Gastroesophageal sphincter (tissue), 4 donors: Measurements from ENCODE around the gene FAM47E. TPM values are rescaled to one million over a fixed set of nuclear protein-coding genes. Genes with fewer than 3 reads are reported as not detected.

ENCODE experiments used
- ATAC-seq: fragments of 150-250 bp; one replicate; pipeline ENCODE4 v1.9.1; 2016; ENCODE audit warnings: mild to moderate bottlenecking, moderate library complexity
- H3K27ac ChIP-seq, 4 donors: fragments of 200-600 bp; sonication (generic) in 3 of 4; 1 replicate in 3 of 4; 2 replicates in 1 of 4; pipeline ENCODE4 v1.5.1; 2016 to 2019
- H3K27me3 ChIP-seq: fragments of 200-600 bp; sonication (generic); one replicate; pipeline ENCODE4 v1.5.1; 2019
- H3K36me3 ChIP-seq, 2 donors: fragments of 200-600 bp; sonication (generic); one replicate each; pipeline ENCODE4 v1.5.1; 2019; ENCODE audit warnings: control low read depth in 1 of 2
- H3K4me1 ChIP-seq, 3 donors: fragments of 200-600 bp; sonication (generic); 1 replicate in 2 of 3; 2 replicates in 1 of 3; pipeline ENCODE4 v1.5.1; 2016 to 2019; ENCODE audit warnings: control low read depth in 2 of 3
- H3K4me3 ChIP-seq, 2 donors: fragments of 200-600 bp; sonication (generic); one replicate each; pipeline ENCODE4 v1.5.1; 2019; ENCODE audit warnings: mild to moderate bottlenecking in 1 of 2, moderate library complexity in 1 of 2
- H3K9me3 ChIP-seq, 3 donors: fragments of 200-600 bp; sonication (generic); one replicate each; pipeline ENCODE4 v1.5.1; 2017 to 2019; ENCODE audit warnings: control low read depth in 2 of 3
- CTCF ChIP-seq, 4 experiments: fragments of 200-600 bp in 2 of 4; fragments of 450-650 bp in 2 of 4; sonication (generic) in 1 of 4; IDR thresholded peaks; one replicate each; pipeline ENCODE4 v1.5.1; 2017 to 2019; ENCODE audit warnings: antibody characterized with exemption in 4 of 4, mild to moderate bottlenecking in 2 of 4, moderate library complexity in 2 of 4
- EP300 ChIP-seq: sonication (generic); formaldehyde crosslinking; IDR thresholded peaks from one replicate; pipeline ENCODE4 v1.6.1; 2017; ENCODE audit warnings: antibody characterized with exemption, mild to moderate bottlenecking
- POLR2A ChIP-seq, 2 donors: fragments of 450-650 bp; IDR thresholded peaks; one replicate each; pipeline ENCODE4 v1.6.1; 2017; ENCODE audit warnings: antibody characterized with exemption in 2 of 2, mild to moderate bottlenecking in 2 of 2, moderate library complexity in 1 of 2
- POLR2AphosphoS5 ChIP-seq: sonication (generic); formaldehyde crosslinking; IDR thresholded peaks from one replicate; pipeline ENCODE4 v1.6.1; 2017; ENCODE audit warnings: antibody characterized with exemption
- WGBS, 2 donors: methylation state at CpG; one replicate each; pipeline ENCODE4 v1.1.5; 2018; ENCODE audit warnings: low coverage in 1 of 2; 5-methylcytosine and 5-hydroxymethylcytosine counted together
- total RNA-seq, 4 donors: library from RNA; depleted of rRNA; stranded (reverse); fragments of >200 nt; gene quantifications; one replicate each; pipeline ENCODE4 v1.1.0, GENCODE V29; 2016

Gene FAM47E
- total RNA-seq, 4 donors from 2014 or later, result 1.1 to 6.2 (median 4.0) TPM

GRCh38 chr4:76296286-76296820 lies 44.8 kb downstream of the FAM47E start:
- Histone ChIP-seq H3K9me3 (peaks cover 0 to 20% (median 0%) of the 10 kb centered on the region in 3 donors), H3K27ac (no peak overlapping the region), H3K36me3 (no peaks in the 10 kb centered on the region), H3K4me3 (no peak overlapping the region), H3K27me3 (no peaks in the 10 kb centered on the region), H3K4me1 (no peaks in the 10 kb centered on the region)
- no peak for TF ChIP-seq POLR2AphosphoS5
- no peak for TF ChIP-seq EP300
- no peak for ATAC-seq
- WGBS, 2 donors, result 85 to 93% methylated on average over 3 of the region's 3 CpGs

- H3K4me3 ChIP-seq, result no peak overlapping the region
- H3K27ac ChIP-seq, result no peak overlapping the region
- TF ChIP-seq EP300 (no peak), POLR2AphosphoS5 (no peak), CTCF (IDR thresholded peaks at IDR 0.05) (no peak), POLR2A (IDR thresholded peaks at IDR 0.05) (no peak)
- no peaks in the 10 kb centered on the region for H3K27me3 ChIP-seq
- no peaks in the 10 kb centered on the region for H3K4me1 ChIP-seq
- H3K9me3 ChIP-seq, result peaks cover 0 to 20% (median 0%) of the 10 kb centered on the region in 3 donors
- no peaks in the 10 kb centered on the region for H3K36me3 ChIP-seq
- ATAC-seq, result no peak
Measured at GRCh38 chr4:76298227-76298626, 46.7 kb downstream of the FAM47E start.

- ATAC-seq, result no peak
- Histone ChIP-seq H3K27me3 (no peaks in the 10 kb centered on the region), H3K4me3 (no peak overlapping the region), H3K9me3 (peaks cover 0 to 20% (median 0%) of the 10 kb centered on the region in 3 donors), H3K27ac (no peak overlapping the region), H3K36me3 (no peaks in the 10 kb centered on the region), H3K4me1 (peaks cover 0 to 9% (median 0%) of the 10 kb centered on the region in 3 donors)
- 51 to 71% methylated on average over 4 of the region's 4 CpGs for WGBS, 2 donors
- TF ChIP-seq POLR2A (IDR thresholded peaks at IDR 0.05) (no peak), POLR2AphosphoS5 (no peak), EP300 (no peak), CTCF (IDR thresholded peaks at IDR 0.05) (no peak)
Measured at GRCh38 chr4:76300012-76300411, 48.5 kb downstream of the FAM47E start.

DNA sequence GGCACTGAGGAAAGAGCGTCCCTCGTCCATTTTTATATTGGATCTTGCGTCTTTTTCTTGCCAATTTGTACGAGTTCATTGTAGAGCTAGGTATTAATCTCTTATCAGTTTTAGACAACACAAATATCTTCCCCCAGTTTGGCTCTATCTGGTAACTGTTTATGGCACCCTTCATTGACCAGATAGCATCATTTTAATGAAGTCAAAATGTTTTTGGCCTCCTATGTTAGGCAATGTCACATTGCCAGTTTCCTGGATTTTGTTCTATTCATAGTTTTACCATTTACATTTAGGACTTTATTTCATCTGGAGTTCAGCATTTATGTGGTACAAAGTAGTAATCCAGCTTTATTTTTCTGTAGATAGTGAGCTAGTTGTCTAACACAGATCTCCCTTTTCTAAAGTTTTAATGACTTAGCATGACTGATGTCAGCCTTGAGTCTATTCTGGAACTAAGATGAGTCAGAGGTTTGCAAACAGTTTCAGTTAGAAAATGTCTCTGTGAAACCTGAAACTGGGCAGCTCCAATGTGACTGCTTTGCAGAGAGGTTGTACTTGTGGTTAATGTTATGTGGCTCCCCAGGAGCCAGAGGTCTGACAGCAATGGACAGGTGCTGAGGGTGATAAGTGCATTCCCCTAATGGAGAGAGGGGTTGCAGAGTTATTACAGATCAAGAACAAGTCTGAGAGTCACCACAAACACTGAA lies 49.7 kb downstream of the FAM47E start:
- Histone ChIP-seq H3K27me3 (no peaks in the 10 kb centered on the region), H3K4me3 (no peak overlapping the region), H3K36me3 (no peaks in the 10 kb centered on the region), H3K9me3 (peaks cover 0 to 20% (median 0%) of the 10 kb centered on the region in 3 donors), H3K4me1 (peaks cover 0 to 17% (median 0%) of the 10 kb centered on the region in 3 donors), H3K27ac (peak overlapping the region in 1 of 4 donors; percentile 3)
- 89 to 91% methylated on average over 4 of the region's 4 CpGs for WGBS, 2 donors
- ATAC-seq, result no peak
- TF ChIP-seq CTCF (IDR thresholded peaks at IDR 0.05), result no peak
- no peak for TF ChIP-seq POLR2AphosphoS5
- no peak for TF ChIP-seq EP300
- TF ChIP-seq POLR2A (IDR thresholded peaks at IDR 0.05), result no peak

DNA sequence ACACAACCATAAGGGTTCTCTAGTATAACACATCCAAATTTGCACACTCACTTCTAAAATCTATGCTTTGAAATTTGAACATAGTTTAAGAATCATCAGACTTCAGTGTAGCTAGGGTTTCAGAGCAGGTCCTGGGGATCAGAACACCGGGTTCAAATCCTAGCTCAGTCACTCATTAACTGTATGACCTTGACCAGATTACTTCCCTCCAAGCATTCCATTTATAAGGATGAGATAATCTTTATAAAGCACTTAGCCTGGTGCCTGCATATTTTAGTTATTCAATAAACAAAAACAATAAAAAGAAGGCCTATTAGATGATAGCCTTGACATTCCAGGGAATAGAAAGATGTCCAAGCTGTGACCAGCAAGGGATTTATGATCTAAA lies 50.2 kb downstream of the FAM47E start:
- no peaks in the 10 kb centered on the region for H3K27me3 ChIP-seq
- H3K9me3 ChIP-seq, result peaks cover 0 to 16% (median 0%) of the 10 kb centered on the region in 3 donors
- H3K4me1 ChIP-seq, result peaks cover 0 to 17% (median 0%) of the 10 kb centered on the region in 3 donors
- H3K27ac ChIP-seq, result peak overlapping the region in 1 of 4 donors; percentile 3
- 67 to 80% methylated on average over 1 of the region's 1 CpG for WGBS, 2 donors
- H3K36me3 ChIP-seq, result no peaks in the 10 kb centered on the region
- H3K4me3 ChIP-seq, result no peak overlapping the region
- TF ChIP-seq POLR2A (IDR thresholded peaks at IDR 0.05), result no peak
- TF ChIP-seq CTCF (IDR thresholded peaks at IDR 0.05), result no peak
- no peak for TF ChIP-seq POLR2AphosphoS5
- TF ChIP-seq EP300, result no peak
- ATAC-seq, result no peak
